Measurements from ENCODE around the gene C16orf90. TPM values are rescaled to one million over a fixed set of nuclear protein-coding genes. Genes with fewer than 3 reads are reported as not detected.

The C16orf90 gene
- total RNA-seq = not detected in 2 replicates

GRCh38 chr16:3495176-3495575 is at the start of gene C16orf90:
TSS of gene C16orf90 (minus strand) at chr16:3495489. CDS start at chr16:3495421, 68 bp downstream.

Small RNA genes within 50 kb of the gene (small RNA-seq; reads per million reads assigned to genes)
- gene MIR6126 = not detected

Other genes starting within 250 kb of the C16orf90 start
- gene MEFV, start 238.9 kb downstream of the C16orf90 start, total RNA-seq = 0.11 and 0.13 TPM in 2 replicates
- 35.3 and 43.6 TPM in 2 replicates for gene ZNF263, start 212.0 kb downstream of the C16orf90 start, total RNA-seq
- 5.4 and 9.9 TPM in 2 replicates for gene TIGD7, start 190.1 kb downstream of the C16orf90 start, total RNA-seq
- gene ZNF75A, start 190.0 kb downstream of the C16orf90 start, total RNA-seq = 23.8 and 26.8 TPM in 2 replicates
- 0.11 TPM in 1 of 2 replicates, not detected in the other for gene OR2C1, start 139.6 kb downstream of the C16orf90 start, total RNA-seq
- gene ZSCAN32, start 94.5 kb downstream of the C16orf90 start, total RNA-seq = 10.4 and 12.7 TPM in 2 replicates
- gene ZNF174, start 94.3 kb downstream of the C16orf90 start, total RNA-seq = 8.4 and 9.3 TPM in 2 replicates
- gene ZNF597, start 52.0 kb downstream of the C16orf90 start, total RNA-seq = 3.1 and 3.8 TPM in 2 replicates
- gene NAA60, start 51.8 kb downstream of the C16orf90 start, total RNA-seq = 18.6 and 19.1 TPM in 2 replicates
- 25.3 and 34.4 TPM in 2 replicates for gene CLUAP1, start 5.5 kb upstream of the C16orf90 start, total RNA-seq
- 0.11 TPM in 1 of 2 replicates, not detected in the other for gene NLRC3, start 81.9 kb upstream of the C16orf90 start, total RNA-seq
- 5.5 and 6.1 TPM in 2 replicates for gene SLX4, start 116.1 kb upstream of the C16orf90 start, total RNA-seq
- 15.5 and 17.4 TPM in 2 replicates for gene DNASE1, start 159.2 kb upstream of the C16orf90 start, total RNA-seq
- 44.1 and 51.0 TPM in 2 replicates for gene TRAP1, start 222.0 kb upstream of the C16orf90 start, total RNA-seq

All from articular chondrocyte of knee joint (primary cell).